Measurements from ENCODE around the gene CNDP2. TPM values are rescaled to one million over a fixed set of nuclear protein-coding genes. Genes with fewer than 3 reads are reported as not detected.

The CNDP2 gene
- total RNA-seq, 1 donor from 2014 or later: 67.4 TPM

GRCh38 chr18:74508366-74508765 is 12.2 kb downstream of the CNDP2 start:
- Histone ChIP-seq H3K27me3 (ENCODE audit: control insufficient read depth, insufficient read depth, low read length) (no peaks in the 10 kb centered on the region), H3K36me3 (ENCODE audit: control insufficient read depth, insufficient read depth, low read length) (peaks cover 43% of the 10 kb centered on the region), H3K4me3 (ENCODE audit: low read depth, low read length) (no peak overlapping the region)
- FAIRE-seq: no peak
- no peak for DNase-seq (ENCODE audit: low read depth)
- TF ChIP-seq CTCF (IDR thresholded peaks at IDR 0.05; ENCODE audit: insufficient read depth, low read length, severe bottlenecking): no peak

- no peak for TF ChIP-seq CTCF (IDR thresholded peaks at IDR 0.05; ENCODE audit: insufficient read depth, low read length, severe bottlenecking)
- DNase-seq (ENCODE audit: low read depth) (no peak), FAIRE-seq (no peak)
- H3K27me3 ChIP-seq (ENCODE audit: control insufficient read depth, insufficient read depth, low read length): no peaks in the 10 kb centered on the region
- H3K36me3 ChIP-seq (ENCODE audit: control insufficient read depth, insufficient read depth, low read length): peaks cover 44% of the 10 kb centered on the region
- no peak overlapping the region for H3K4me3 ChIP-seq (ENCODE audit: low read depth, low read length)
These were observed 12.7 kb downstream of the CNDP2 start for GRCh38 chr18:74508821-74509225.

GRCh38 chr18:74509856-74510769 is 13.9 kb downstream of the CNDP2 start:
- no peak for DNase-seq (ENCODE audit: low read depth)
- no peak for TF ChIP-seq CTCF (IDR thresholded peaks at IDR 0.05; ENCODE audit: insufficient read depth, low read length, severe bottlenecking)
- peaks cover 41% of the 10 kb centered on the region for H3K36me3 ChIP-seq (ENCODE audit: control insufficient read depth, insufficient read depth, low read length)

GRCh38 chr18:74510770-74511095 is 14.6 kb downstream of the CNDP2 start:
- H3K27me3 ChIP-seq (ENCODE audit: control insufficient read depth, insufficient read depth, low read length): no peaks in the 10 kb centered on the region
- no peak for TF ChIP-seq CTCF (IDR thresholded peaks at IDR 0.05; ENCODE audit: insufficient read depth, low read length, severe bottlenecking)
- no peak for DNase-seq (ENCODE audit: low read depth)
- no peak for FAIRE-seq
- peaks cover 42% of the 10 kb centered on the region for H3K36me3 ChIP-seq (ENCODE audit: control insufficient read depth, insufficient read depth, low read length)
- no peak overlapping the region for H3K4me3 ChIP-seq (ENCODE audit: low read depth, low read length)

More at GRCh38 chr18:74509856-74510769, 13.9 kb downstream of the CNDP2 start:
- H3K27me3 ChIP-seq (ENCODE audit: control insufficient read depth, insufficient read depth, low read length): no peaks in the 10 kb centered on the region
- no peak overlapping the region for H3K4me3 ChIP-seq (ENCODE audit: low read depth, low read length)
- no peak for FAIRE-seq

GRCh38 chr18:74511823-74512222 is 15.7 kb downstream of the CNDP2 start:
- DNase-seq (ENCODE audit: low read depth) (no peak), FAIRE-seq (no peak)
- H3K27me3 ChIP-seq (ENCODE audit: control insufficient read depth, insufficient read depth, low read length): no peaks in the 10 kb centered on the region
- TF ChIP-seq CTCF (IDR thresholded peaks at IDR 0.05; ENCODE audit: insufficient read depth, low read length, severe bottlenecking): no peak
- H3K36me3 ChIP-seq (ENCODE audit: control insufficient read depth, insufficient read depth, low read length): peaks cover 45% of the 10 kb centered on the region
- H3K4me3 ChIP-seq (ENCODE audit: low read depth, low read length): no peak overlapping the region
